H1 (cell line): ENCODE results near the gene KRTAP3-1. TPM values are rescaled to one million over a fixed set of nuclear protein-coding genes. Genes with fewer than 3 reads are reported as not detected.

Experiments used
- CTCF ChIA-PET: fragments of 300-600 bp; sonication (Branson Sonifier 250); formaldehyde crosslinking; loops from one replicate; lab custom pipeline; 2021; ENCODE audit not compliant: partially characterized antibody; lab: Charles Lee
- POLR2A ChIA-PET: fragments of 300-600 bp; sonication (Branson Sonifier 250); formaldehyde crosslinking; loops from one replicate; lab custom pipeline; 2021; ENCODE audit warnings: inconsistent platforms; ENCODE audit not compliant: partially characterized antibody; lab: Charles Lee
- DNase-seq, 2 experiments: peaks; one replicate each; pipeline versions ENCODE4 v3.0.0 to v3.0.0-alpha.2; 2010 to 2022; ENCODE audit warnings: low spot score in 2 of 2, low read depth in 1 of 2, mixed read lengths in 1 of 2
- FAIRE-seq: peaks from 2 replicates; lab custom pipeline; 2011; peaks lifted over from hg19 to GRCh38; lab: Jason Lieb, UNC
- H2AFZ ChIP-seq: 2 replicates; pipeline ENCODE4 v1.8.1; 2012; ENCODE audit warnings: low read length, inconsistent platforms
- H2AK5ac ChIP-seq: 2 replicates; pipeline ENCODE4 v1.6.1; 2013; ENCODE audit warnings: low read depth, low read length
- H2BK120ac ChIP-seq: replicated peaks from 2 replicates; pipeline ENCODE3; 2013; ENCODE audit warnings: low read depth, low read length, inconsistent platforms
- H2BK12ac ChIP-seq: 2 replicates; pipeline ENCODE4 v1.6.1; 2013; ENCODE audit warnings: low read depth, low read length
- H2BK15ac ChIP-seq: 2 replicates; pipeline ENCODE4 v1.6.1; 2013; ENCODE audit warnings: low read length
- H2BK20ac ChIP-seq: 2 replicates; pipeline ENCODE4 v1.6.1; 2013; ENCODE audit warnings: low read length
- H2BK5ac ChIP-seq: 2 replicates; pipeline ENCODE4 v1.6.1; 2013; ENCODE audit warnings: low read depth, low read length
- H3K14ac ChIP-seq: 2 replicates; pipeline ENCODE4 v1.6.1; 2013; ENCODE audit warnings: inconsistent platforms; ENCODE audit not compliant: insufficient read length
- H3K18ac ChIP-seq: 2 replicates; pipeline ENCODE4 v1.6.1; 2013; ENCODE audit warnings: low read length; ENCODE audit errors: extremely low read depth
- H3K23ac ChIP-seq: 2 replicates; pipeline ENCODE4 v1.6.1; 2013; ENCODE audit warnings: inconsistent platforms; ENCODE audit not compliant: insufficient read length
- H3K23me2 ChIP-seq: 2 replicates; pipeline ENCODE4 v1.6.1; 2013; ENCODE audit warnings: low read depth, low read length
- H3K27ac ChIP-seq: 2 replicates; pipeline ENCODE4 v1.6.1; 2011; ENCODE audit warnings: low read depth, low read length, inconsistent platforms
- H3K27me3 ChIP-seq, 4 experiments: replicated peaks in 1 of 4; 1 replicate in 1 of 4; 2 replicates in 3 of 4; pipeline versions ENCODE4 v1.6.1 to v1.8.1; 2011 to 2013; ENCODE audit warnings: low read length in 3 of 4, mild to moderate bottlenecking in 3 of 4, inconsistent platforms in 2 of 4, mixed read lengths in 2 of 4, moderate library complexity in 1 of 4; ENCODE audit not compliant: control insufficient read depth in 3 of 4, insufficient read depth in 3 of 4; ENCODE audit errors: extremely low read depth in 1 of 4
- H3K36me3 ChIP-seq, 4 experiments: 2 replicates each; pipeline versions ENCODE4 v1.6.1 to v1.8.1; 2011 to 2013; ENCODE audit warnings: mild to moderate bottlenecking in 4 of 4, low read length in 3 of 4, moderate library complexity in 2 of 4, control low read depth in 1 of 4, inconsistent platforms in 1 of 4; ENCODE audit not compliant: insufficient read depth in 4 of 4, control insufficient read depth in 2 of 4
- H3K4ac ChIP-seq: replicated peaks from 2 replicates; pipeline ENCODE3; 2013; ENCODE audit warnings: low read length, low read depth, mixed read lengths, inconsistent platforms; ENCODE audit not compliant: insufficient read length
- H3K4me1 ChIP-seq, 4 experiments: replicated peaks in 1 of 4; 1 replicate in 1 of 4; 2 replicates in 3 of 4; pipeline versions ENCODE4 v1.6.1 to v1.8.1; 2011 to 2013; ENCODE audit warnings: low read length in 3 of 4, inconsistent platforms in 2 of 4, mixed read lengths in 1 of 4; ENCODE audit not compliant: insufficient read depth in 4 of 4, control insufficient read depth in 3 of 4
- H3K4me2 ChIP-seq, 2 experiments: 2 replicates each; pipeline versions ENCODE4 v1.6.1 to v1.8.1; 2011 to 2013; ENCODE audit warnings: low read depth in 2 of 2, low read length in 2 of 2, control low read depth in 1 of 2, inconsistent platforms in 1 of 2, mild to moderate bottlenecking in 1 of 2; ENCODE audit not compliant: insufficient read depth in 1 of 2
- H3K4me3 ChIP-seq, 4 experiments: fragments of 200-600, 300-600 bp in 1 of 4; sonication (generic), shearing (Covaris generic), sonication (Bioruptor Twin) in 1 of 4; 2 replicates each; pipeline versions ENCODE4 v1.5.1 to v1.8.1; 2011 to 2016; ENCODE audit warnings: low read length in 4 of 4, low read depth in 3 of 4, control low read depth in 2 of 4, inconsistent platforms in 2 of 4, mild to moderate bottlenecking in 2 of 4, mixed read lengths in 1 of 4, moderate library complexity in 1 of 4; ENCODE audit not compliant: insufficient read depth in 2 of 4; ENCODE audit errors: extremely low read depth in 1 of 4
- H3K56ac ChIP-seq: replicated peaks from 2 replicates; pipeline ENCODE3; 2013; ENCODE audit warnings: low read depth, mild to moderate bottlenecking, mixed read lengths, low read length, inconsistent platforms; ENCODE audit not compliant: insufficient read length
- H3K79me1 ChIP-seq: 2 replicates; pipeline ENCODE4 v1.6.1; 2013; ENCODE audit warnings: low read depth, low read length, control low read depth
- H3K79me2 ChIP-seq, 2 experiments: 2 replicates each; pipeline versions ENCODE4 v1.6.1 to v1.8.1; 2012 to 2013; ENCODE audit warnings: low read length in 2 of 2, mild to moderate bottlenecking in 2 of 2, inconsistent platforms in 1 of 2; ENCODE audit not compliant: insufficient read depth in 2 of 2, control insufficient read depth in 1 of 2
- H3K9ac ChIP-seq, 4 experiments: replicated peaks in 1 of 4; 1 replicate in 1 of 4; 2 replicates in 3 of 4; pipeline versions ENCODE4 v1.6.1 to v1.8.1; 2011 to 2013; ENCODE audit warnings: low read depth in 3 of 4, low read length in 3 of 4, control low read depth in 2 of 4, mild to moderate bottlenecking in 2 of 4, moderate library complexity in 2 of 4, inconsistent platforms in 1 of 4; ENCODE audit errors: extremely low read depth in 1 of 4
- H3K9me3 ChIP-seq, 2 experiments: 2 replicates each; pipeline versions ENCODE4 v1.6.1 to v1.8.1; 2012 to 2013; ENCODE audit warnings: mild to moderate bottlenecking in 2 of 2, moderate library complexity in 2 of 2, control low read depth in 1 of 2, inconsistent platforms in 1 of 2, low read depth in 1 of 2, low read length in 1 of 2, mixed read lengths in 1 of 2; ENCODE audit not compliant: insufficient read depth in 2 of 2
- H4K20me1 ChIP-seq, 2 experiments: replicated peaks in 1 of 2; 2 replicates each; pipeline versions ENCODE3 to v1.8.1; 2011 to 2013; ENCODE audit warnings: inconsistent platforms in 2 of 2, low read length in 2 of 2, mild to moderate bottlenecking in 1 of 2; ENCODE audit not compliant: insufficient read depth in 2 of 2, control insufficient read depth in 1 of 2
- H4K5ac ChIP-seq: 2 replicates; pipeline ENCODE4 v1.6.1; 2013; ENCODE audit warnings: low read length, low read depth, mixed read lengths, inconsistent platforms; ENCODE audit not compliant: insufficient read length
- H4K8ac ChIP-seq: 2 replicates; pipeline ENCODE4 v1.8.0; 2013; ENCODE audit warnings: mild to moderate bottlenecking, moderate library complexity, low read length, inconsistent platforms; ENCODE audit not compliant: insufficient read depth; ENCODE audit errors: extremely low read depth
- H4K91ac ChIP-seq: replicated peaks from 2 replicates; pipeline ENCODE3; 2013; ENCODE audit warnings: low read length, mixed read lengths, inconsistent platforms; ENCODE audit not compliant: insufficient read length
- BCL11A ChIP-seq, 2 experiments: IDR thresholded peaks; one replicate each; pipeline ENCODE4 v1.6.1; 2011; ENCODE audit warnings: low read depth in 2 of 2, low read length in 2 of 2, mild to moderate bottlenecking in 2 of 2
- CREB1 ChIP-seq: IDR thresholded peaks from 2 replicates; pipeline ENCODE4 v1.6.1; 2012; ENCODE audit warnings: inconsistent platforms
- KDM1A ChIP-seq: fragments of 200-600, 300-600 bp; sonication (generic); IDR thresholded peaks from 2 replicates; pipeline ENCODE4 v1.7.1; 2016; ENCODE audit warnings: mild to moderate bottlenecking, low read length, borderline replicate concordance
- TBP ChIP-seq: IDR thresholded peaks from 2 replicates; pipeline ENCODE4 v1.6.1; 2011; ENCODE audit warnings: low read depth, low read length, improper control_type of control experiment
- WGBS, 2 experiments: shearing (Covaris generic) in 1 of 2; methylation state at CpG; one replicate each; pipeline versions ENCODE4 v1.1.6 to v1.1.7; 2013 to 2015; ENCODE audit warnings: low lambda C conversion rate in 2 of 2, mixed read lengths in 2 of 2, inconsistent platforms in 1 of 2, low coverage in 1 of 2, missing lambda C conversion rate in 1 of 2; ENCODE audit not compliant: insufficient replicate concordance in 2 of 2, insufficient coverage in 1 of 2, insufficient read length in 1 of 2; ENCODE audit errors: extremely low coverage in 1 of 2, missing lambda C conversion rate in 1 of 2; 5-methylcytosine and 5-hydroxymethylcytosine counted together
- polyA plus RNA-seq, 7 experiments: library from polyadenylated mRNA; depleted of rRNA in 3 of 7; stranded (reverse) in 5 of 7; unstranded in 2 of 7; fragments of >200 nt in 5 of 7; fragments of 200-250 nt in 2 of 7; gene quantifications; 1 replicate in 5 of 7; 2 replicates in 1 of 7; 4 replicates in 1 of 7; pipeline versions ENCODE4 v1.2.1 to v1.2.3, GENCODE V29; 2011 to 2013; ENCODE audit warnings: missing spikeins in 2 of 7, mixed read lengths in 2 of 7
- total RNA-seq: library from RNA; stranded (reverse); fragmentation: NEBNext Ultra II Directional; extraction: Animal tissue kit (Norgen Biotek cat#: 25700); gene quantifications from 2 replicates; pipeline ENCODE4 v1.2.1, GENCODE V29; 2021
- TF ChIP-seq, protein P1 (sequence below): IDR thresholded peaks from 2 replicates; pipeline ENCODE4 v1.6.1; 2012; ENCODE audit warnings: low read length, inconsistent platforms
- TF ChIP-seq, protein P2 (sequence below): IDR thresholded peaks from 2 replicates; pipeline ENCODE4 v1.6.1; 2012; ENCODE audit warnings: inconsistent platforms

The KRTAP3-1 gene
- total and polyA plus RNA-seq, 2 of the 8 experiments (the other 6 are each of a cell fraction or from before 2014, with no cell fraction given), result not detected

DNA sequence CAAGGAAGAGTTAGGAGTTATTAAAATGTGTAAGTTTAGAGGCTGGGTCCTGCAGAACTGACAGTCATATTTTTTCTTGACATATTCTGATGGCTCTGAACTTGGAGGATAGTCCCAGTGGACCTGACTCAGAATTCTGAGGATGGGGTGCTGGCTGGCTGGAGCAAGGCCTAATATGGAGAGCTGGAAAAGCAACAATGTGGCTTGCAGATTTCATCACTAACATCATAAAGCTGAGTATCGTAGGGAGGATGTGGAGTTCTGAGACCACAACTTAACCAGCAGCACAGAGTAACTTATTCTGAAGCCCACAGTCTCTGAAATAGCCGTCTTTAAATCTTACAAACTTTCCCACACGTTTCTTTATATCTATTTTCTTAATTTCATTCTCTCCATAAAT lies 15.8 kb upstream of the KRTAP3-1 start:
- H2BK20ac ChIP-seq, result no peak overlapping the region
- H2BK15ac ChIP-seq, result no peak overlapping the region
- H2BK120ac ChIP-seq, result no peak overlapping the region
- no peak overlapping the region for H2AFZ ChIP-seq
- no peak overlapping the region for H2BK5ac ChIP-seq
- no peaks in the 10 kb centered on the region; a peak in 1 of 7 replicates for H3K4me1 ChIP-seq
- no peaks in the 10 kb centered on the region for H3K36me3 ChIP-seq
- H3K18ac ChIP-seq, result no peak overlapping the region
- H2BK12ac ChIP-seq, result no peak overlapping the region
- DNase-seq (no peak), FAIRE-seq (no peak)
- no peak overlapping the region for H3K4me3 ChIP-seq
- CTCF ChIA-PET, result interaction anchor here (1.1 to 1.2 kb wide), 2 partner anchors 8 to 93 kb away, joined by 3 read pairs; no protein-coding TSS in a partner anchor
- no peaks in the 10 kb centered on the region for H3K27me3 ChIP-seq
- no peak overlapping the region for H3K4ac ChIP-seq
- no peak overlapping the region for H3K4me2 ChIP-seq
- H3K14ac ChIP-seq, result no peak overlapping the region
- no peak overlapping the region for H4K8ac ChIP-seq
- H3K23me2 ChIP-seq, result no peaks in the 10 kb centered on the region
- no peak overlapping the region for H3K27ac ChIP-seq
- no peak overlapping the region for H4K91ac ChIP-seq
- H3K79me2 ChIP-seq, result no peaks in the 10 kb centered on the region
- no peak overlapping the region for H3K9ac ChIP-seq
- WGBS, 2 experiments, result 91 to 100% methylated on average over 2 to 3 of the region's 3 CpGs
- no peaks in the 10 kb centered on the region for H3K9me3 ChIP-seq
- POLR2A ChIA-PET, result interaction anchor here (0.6 kb wide), 1 partner anchor 30 kb away, joined by 3 read pairs; no protein-coding TSS in a partner anchor
- H2AK5ac ChIP-seq, result no peak overlapping the region
- H3K56ac ChIP-seq, result no peak overlapping the region
- no peak overlapping the region for H4K5ac ChIP-seq
- H3K23ac ChIP-seq, result no peak overlapping the region
- no peaks in the 10 kb centered on the region for H3K79me1 ChIP-seq
- H4K20me1 ChIP-seq, result no peaks in the 10 kb centered on the region
- no peak for TF ChIP-seq KDM1A
- TF ChIP-seq BCL11A (IDR thresholded peaks at IDR 0.05; ENCODE audit: low read depth in 2 of 2, low read length in 2 of 2), result no peak
- TF ChIP-seq, protein P1, sequence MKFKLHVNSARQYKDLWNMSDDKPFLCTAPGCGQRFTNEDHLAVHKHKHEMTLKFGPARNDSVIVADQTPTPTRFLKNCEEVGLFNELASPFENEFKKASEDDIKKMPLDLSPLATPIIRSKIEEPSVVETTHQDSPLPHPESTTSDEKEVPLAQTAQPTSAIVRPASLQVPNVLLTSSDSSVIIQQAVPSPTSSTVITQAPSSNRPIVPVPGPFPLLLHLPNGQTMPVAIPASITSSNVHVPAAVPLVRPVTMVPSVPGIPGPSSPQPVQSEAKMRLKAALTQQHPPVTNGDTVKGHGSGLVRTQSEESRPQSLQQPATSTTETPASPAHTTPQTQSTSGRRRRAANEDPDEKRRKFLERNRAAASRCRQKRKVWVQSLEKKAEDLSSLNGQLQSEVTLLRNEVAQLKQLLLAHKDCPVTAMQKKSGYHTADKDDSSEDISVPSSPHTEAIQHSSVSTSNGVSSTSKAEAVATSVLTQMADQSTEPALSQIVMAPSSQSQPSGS, result no peak
- no peak for TF ChIP-seq TBP
- TF ChIP-seq CREB1, result no peak
- TF ChIP-seq, protein P2, sequence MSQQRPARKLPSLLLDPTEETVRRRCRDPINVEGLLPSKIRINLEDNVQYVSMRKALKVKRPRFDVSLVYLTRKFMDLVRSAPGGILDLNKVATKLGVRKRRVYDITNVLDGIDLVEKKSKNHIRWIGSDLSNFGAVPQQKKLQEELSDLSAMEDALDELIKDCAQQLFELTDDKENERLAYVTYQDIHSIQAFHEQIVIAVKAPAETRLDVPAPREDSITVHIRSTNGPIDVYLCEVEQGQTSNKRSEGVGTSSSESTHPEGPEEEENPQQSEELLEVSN, result no peak
